ENCODE measurements around the gene SIK2. TPM values are rescaled to one million over a fixed set of nuclear protein-coding genes. Genes with fewer than 3 reads are reported as not detected.

SIK2 gene
- total RNA-seq, 1 donor from 2014 or later, result 14.3 TPM

GRCh38 chr11:111699579-111700156, 97.4 kb downstream of the SIK2 start:
- no peak for FAIRE-seq

GRCh38 chr11:111700162-111700561, 97.9 kb downstream of the SIK2 start:
- H2AFZ ChIP-seq (ENCODE audit: low read depth, low read length), result no peak overlapping the region
- no peaks in the 10 kb centered on the region for H3K9me3 ChIP-seq (ENCODE audit: insufficient read depth, low read depth, low read length)
- Mint-ChIP-seq H3K27ac (ENCODE audit: unreplicated experiment) (no peak overlapping the region), H3K4me1 (ENCODE audit: low read depth, unreplicated experiment) (no peaks in the 10 kb centered on the region), H3K36me3 (ENCODE audit: low read depth, unreplicated experiment) (peaks cover 7% of the 10 kb centered on the region), H3K9me3 (ENCODE audit: unreplicated experiment) (no peaks in the 10 kb centered on the region), H3K27me3 (ENCODE audit: low read depth, unreplicated experiment) (no peaks in the 10 kb centered on the region), H3K4me3 (ENCODE audit: unreplicated experiment) (no peak overlapping the region)
- no peak overlapping the region for H3K4me3 ChIP-seq (ENCODE audit: insufficient read depth, low read depth, low read length)
- peaks cover 9% of the 10 kb centered on the region for H3K4me1 ChIP-seq (ENCODE audit: insufficient read depth, low read length)
- H3K27ac ChIP-seq (ENCODE audit: low read depth, low read length), result no peak overlapping the region
- no peaks in the 10 kb centered on the region for H3K27me3 ChIP-seq (ENCODE audit: insufficient read depth, low read length)
- H3K9ac ChIP-seq (ENCODE audit: low read length), result no peak overlapping the region
- FAIRE-seq (no peak), DNase-seq (ENCODE audit: low read depth) (no peak)
- peaks cover 5% of the 10 kb centered on the region for H3K36me3 ChIP-seq (ENCODE audit: insufficient read depth, low read length)
- TF ChIP-seq CTCF (IDR thresholded peaks at IDR 0.05; ENCODE audit: insufficient read depth, low read depth, low read length), result no peak
- no peak for TF ChIP-seq EZH2 (IDR thresholded peaks at IDR 0.05; ENCODE audit: insufficient read depth, low read length)
- H4K20me1 ChIP-seq (ENCODE audit: insufficient read depth, low read length), result no peaks in the 10 kb centered on the region
- H3K79me2 ChIP-seq (ENCODE audit: insufficient read depth, low read length), result no peaks in the 10 kb centered on the region
- H3K4me2 ChIP-seq (ENCODE audit: low read length), result no peak overlapping the region

More at GRCh38 chr11:111699579-111700156, 97.4 kb downstream of the SIK2 start:
- Histone ChIP-seq H3K4me1 (ENCODE audit: insufficient read depth, low read length) (peaks cover 13% of the 10 kb centered on the region), H3K79me2 (ENCODE audit: insufficient read depth, low read length) (no peaks in the 10 kb centered on the region), H3K36me3 (ENCODE audit: insufficient read depth, low read length) (no peaks in the 10 kb centered on the region), H4K20me1 (ENCODE audit: insufficient read depth, low read length) (no peaks in the 10 kb centered on the region), H3K27me3 (ENCODE audit: insufficient read depth, low read length) (no peaks in the 10 kb centered on the region), H3K4me3 (ENCODE audit: insufficient read depth, low read depth, low read length) (no peak overlapping the region), H3K4me2 (ENCODE audit: low read length) (no peak overlapping the region), H3K9ac (ENCODE audit: low read length) (no peak overlapping the region), H3K9me3 (ENCODE audit: insufficient read depth, low read depth, low read length) (no peaks in the 10 kb centered on the region), H3K27ac (ENCODE audit: low read depth, low read length) (no peak overlapping the region), H2AFZ (ENCODE audit: low read depth, low read length) (no peak overlapping the region)
- no peak for TF ChIP-seq CTCF (IDR thresholded peaks at IDR 0.05; ENCODE audit: insufficient read depth, low read depth, low read length)
- no peak for TF ChIP-seq EZH2 (IDR thresholded peaks at IDR 0.05; ENCODE audit: insufficient read depth, low read length)
- Mint-ChIP-seq H3K36me3 (ENCODE audit: low read depth, unreplicated experiment) (peaks cover 7% of the 10 kb centered on the region), H3K4me1 (ENCODE audit: low read depth, unreplicated experiment) (peaks cover 4% of the 10 kb centered on the region), H3K27me3 (ENCODE audit: low read depth, unreplicated experiment) (no peaks in the 10 kb centered on the region), H3K27ac (ENCODE audit: unreplicated experiment) (no peak overlapping the region), H3K4me3 (ENCODE audit: unreplicated experiment) (no peak overlapping the region), H3K9me3 (ENCODE audit: unreplicated experiment) (no peaks in the 10 kb centered on the region)
- no peak for DNase-seq (ENCODE audit: low read depth)

GRCh38 chr11:111702623-111703022, 100.4 kb downstream of the SIK2 start:
- Histone ChIP-seq H3K36me3 (ENCODE audit: insufficient read depth, low read length) (peaks cover 10% of the 10 kb centered on the region), H3K4me2 (ENCODE audit: low read length) (no peak overlapping the region), H3K27me3 (ENCODE audit: insufficient read depth, low read length) (no peaks in the 10 kb centered on the region), H3K27ac (ENCODE audit: low read depth, low read length) (no peak overlapping the region), H3K9me3 (ENCODE audit: insufficient read depth, low read depth, low read length) (no peaks in the 10 kb centered on the region), H3K4me1 (ENCODE audit: insufficient read depth, low read length) (no peaks in the 10 kb centered on the region), H2AFZ (ENCODE audit: low read depth, low read length) (no peak overlapping the region), H3K9ac (ENCODE audit: low read length) (no peak overlapping the region), H3K4me3 (ENCODE audit: insufficient read depth, low read depth, low read length) (no peak overlapping the region), H3K79me2 (ENCODE audit: insufficient read depth, low read length) (no peaks in the 10 kb centered on the region), H4K20me1 (ENCODE audit: insufficient read depth, low read length) (no peaks in the 10 kb centered on the region)
- TF ChIP-seq CTCF (IDR thresholded peaks at IDR 0.05; ENCODE audit: insufficient read depth, low read depth, low read length) (no peak), EZH2 (IDR thresholded peaks at IDR 0.05; ENCODE audit: insufficient read depth, low read length) (no peak)
- peaks cover 7% of the 10 kb centered on the region for H3K36me3 Mint-ChIP-seq (ENCODE audit: low read depth, unreplicated experiment)
- no peak overlapping the region for H3K4me3 Mint-ChIP-seq (ENCODE audit: unreplicated experiment)
- H3K9me3 Mint-ChIP-seq (ENCODE audit: unreplicated experiment), result no peaks in the 10 kb centered on the region
- no peaks in the 10 kb centered on the region for H3K4me1 Mint-ChIP-seq (ENCODE audit: low read depth, unreplicated experiment)
- DNase-seq (ENCODE audit: low read depth) (no peak), FAIRE-seq (no peak)
- no peak overlapping the region for H3K27ac Mint-ChIP-seq (ENCODE audit: unreplicated experiment)
- no peaks in the 10 kb centered on the region for H3K27me3 Mint-ChIP-seq (ENCODE audit: low read depth, unreplicated experiment)
